Stomach smooth muscle (tissue), 2 donors: ENCODE results near the gene GOLGA6C.

Experiments
- H3K27ac ChIP-seq: one replicate; pipeline ENCODE4 v1.7.0; 2013; ENCODE audit warnings: mild to moderate bottlenecking, low read length, inconsistent platforms
- H3K27me3 ChIP-seq, 2 donors: one replicate each; pipeline ENCODE4 v1.7.0; 2013; ENCODE audit warnings: low read length in 2 of 2; ENCODE audit not compliant: insufficient read depth in 2 of 2, control insufficient read depth in 1 of 2
- H3K36me3 ChIP-seq, 2 donors: one replicate each; pipeline ENCODE4 v1.7.0; 2013; ENCODE audit warnings: low read length in 2 of 2; ENCODE audit not compliant: control insufficient read depth in 2 of 2, insufficient read depth in 2 of 2
- H3K4me1 ChIP-seq: one replicate; pipeline ENCODE4 v1.7.0; 2013; ENCODE audit warnings: low read length; ENCODE audit not compliant: control insufficient read depth, insufficient read depth
- H3K4me3 ChIP-seq, 2 donors: one replicate each; pipeline ENCODE4 v1.7.0; 2013; ENCODE audit warnings: low read length in 2 of 2
- H3K9ac ChIP-seq, 2 donors: one replicate each; pipeline ENCODE4 v1.7.0; 2013; ENCODE audit warnings: low read length in 2 of 2, mild to moderate bottlenecking in 1 of 2
- H3K9me3 ChIP-seq, 2 donors: one replicate each; pipeline ENCODE4 v1.7.0; 2013; ENCODE audit warnings: low read length in 2 of 2; ENCODE audit not compliant: control insufficient read depth in 2 of 2
- donor health status: healthy.
- donor health status: Pancreatic carcinoma.

Gene GOLGA6C

DNA sequence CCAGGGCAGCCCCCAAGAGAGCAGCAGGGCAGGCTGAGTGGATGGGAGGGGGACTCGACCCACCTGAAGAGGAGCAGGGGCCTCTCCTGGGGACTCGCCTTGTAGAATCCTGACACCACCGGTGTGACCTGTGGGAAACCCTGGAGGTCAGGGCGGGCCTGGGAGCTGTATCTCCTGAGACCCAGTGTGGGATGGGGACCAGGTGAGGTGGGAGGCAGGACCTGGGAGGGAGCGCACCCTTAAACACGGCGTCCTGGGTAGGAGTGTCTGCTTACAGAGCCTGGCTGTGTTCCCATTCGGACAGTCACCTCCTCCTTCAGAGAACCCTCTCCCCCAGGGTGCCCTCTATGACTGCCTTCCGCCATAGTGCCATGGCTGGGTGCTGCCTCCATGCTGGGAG lies 29.3 kb upstream of the GOLGA6C start:
- Histone ChIP-seq H3K4me1 (no peaks in the 10 kb centered on the region), H3K27me3 (peaks cover 0 to 6% of the 10 kb centered on the region in 2 donors), H3K36me3 (no peaks in the 10 kb centered on the region), H3K9ac (no peak overlapping the region), H3K27ac (no peak overlapping the region), H3K9me3 (no peaks in the 10 kb centered on the region), H3K4me3 (no peak overlapping the region)

DNA sequence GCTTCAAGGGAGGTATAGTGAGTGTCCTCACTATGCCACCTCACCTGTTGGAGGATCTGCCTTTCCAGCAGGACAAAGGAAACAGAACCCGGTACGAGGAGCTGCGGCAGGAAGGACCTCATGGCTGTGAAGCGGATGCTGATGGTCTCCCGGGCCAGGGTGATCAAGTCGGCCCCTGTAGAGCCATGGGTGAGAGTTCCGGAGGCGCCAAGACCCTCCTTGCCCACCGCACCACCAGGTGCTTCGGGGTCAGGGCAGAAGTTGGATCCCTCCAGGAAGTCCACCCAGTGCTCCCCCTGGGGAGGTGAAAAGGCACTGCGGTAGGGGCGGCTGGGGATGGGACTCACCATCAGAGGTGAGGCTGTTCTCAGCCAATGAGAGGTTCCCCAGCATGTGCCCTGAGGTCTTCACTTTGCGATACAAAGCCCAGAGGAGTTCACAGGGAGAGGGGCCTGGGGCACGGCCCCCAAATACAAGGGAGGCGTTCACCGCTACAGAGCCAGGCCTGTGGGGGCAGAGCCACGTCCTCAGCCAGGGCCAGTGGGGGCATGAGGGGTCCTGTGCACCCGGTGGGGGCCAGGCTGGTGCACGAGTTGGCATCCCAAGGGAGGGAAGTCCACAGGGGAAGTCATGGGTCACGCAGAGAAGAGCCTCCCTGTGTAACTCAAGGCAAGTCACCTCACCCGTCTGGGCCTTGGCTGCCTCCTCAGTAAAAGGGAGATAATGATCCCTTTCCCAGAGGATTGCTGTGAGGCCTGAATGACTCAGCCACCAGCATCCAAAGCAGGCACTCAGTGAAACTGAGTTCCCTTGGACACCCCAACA lies 28.7 kb upstream of the GOLGA6C start:
- H3K4me3 ChIP-seq = no peak overlapping the region
- no peak overlapping the region for H3K9ac ChIP-seq
- no peaks in the 10 kb centered on the region for H3K36me3 ChIP-seq
- H3K9me3 ChIP-seq = no peaks in the 10 kb centered on the region
- H3K4me1 ChIP-seq = no peaks in the 10 kb centered on the region
- H3K27me3 ChIP-seq = peaks cover 0 to 6% of the 10 kb centered on the region in 2 donors
- H3K27ac ChIP-seq = no peak overlapping the region

DNA sequence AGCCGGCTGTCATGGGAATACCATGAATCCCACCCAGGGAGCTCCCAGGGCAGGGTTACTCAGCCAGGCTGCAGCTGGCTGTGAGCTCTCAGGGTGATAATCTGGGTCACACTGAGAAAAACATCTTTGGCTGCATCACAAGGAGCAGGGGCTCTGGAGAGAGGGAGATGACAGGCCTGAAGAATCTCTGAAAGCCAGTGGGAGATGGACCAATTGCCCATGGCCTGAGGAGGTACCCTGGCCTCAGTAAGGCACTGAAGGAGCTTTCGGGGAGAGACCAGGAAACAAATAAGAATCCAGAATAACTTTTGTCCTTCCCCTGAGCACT lies 28.2 kb upstream of the GOLGA6C start:
- H3K9me3 ChIP-seq = no peaks in the 10 kb centered on the region
- no peaks in the 10 kb centered on the region for H3K4me1 ChIP-seq
- no peaks in the 10 kb centered on the region for H3K36me3 ChIP-seq
- peaks cover 0 to 6% of the 10 kb centered on the region in 2 donors for H3K27me3 ChIP-seq
- H3K9ac ChIP-seq = no peak overlapping the region
- no peak overlapping the region for H3K4me3 ChIP-seq
- no peak overlapping the region for H3K27ac ChIP-seq

DNA sequence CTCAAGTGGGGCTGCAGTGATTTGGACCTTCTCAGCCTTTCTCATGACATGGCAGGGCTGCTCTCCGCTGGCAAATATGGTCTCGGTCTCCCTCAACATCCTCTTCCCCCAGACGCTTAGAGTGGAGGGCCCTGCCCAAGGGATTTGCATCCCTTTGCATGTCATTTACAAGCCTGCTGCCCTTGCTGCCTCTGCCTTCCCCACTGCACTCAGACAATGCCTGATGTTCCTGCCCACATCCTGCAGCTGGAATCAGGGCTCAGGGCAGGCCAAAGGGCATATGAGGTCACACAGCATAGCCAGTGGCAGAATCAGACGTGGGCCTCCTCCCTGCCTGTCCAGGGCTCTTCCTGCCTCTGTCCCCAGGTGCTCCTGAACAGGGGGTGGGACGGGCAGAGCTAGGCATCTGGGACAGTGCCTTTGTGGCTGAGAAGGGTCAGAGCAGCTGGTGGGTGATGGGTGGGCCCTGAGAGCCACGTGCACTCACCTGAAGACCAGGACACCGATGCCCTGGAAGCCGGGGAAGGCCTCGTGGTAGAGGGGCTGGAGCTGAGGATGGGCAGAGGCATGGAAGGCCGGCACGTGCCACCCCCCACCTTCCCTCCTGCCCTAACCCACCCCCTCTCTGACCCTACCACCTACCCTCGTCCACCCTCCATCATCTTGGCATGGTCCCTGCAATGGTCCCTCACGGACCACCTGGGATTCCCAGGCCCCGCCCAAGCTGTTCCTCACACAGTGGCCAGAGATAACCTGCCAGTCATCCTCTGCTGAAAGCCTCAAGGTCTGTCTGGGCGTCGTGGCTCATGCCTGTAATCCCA lies 27.4 kb upstream of the GOLGA6C start:
- H3K27me3 ChIP-seq = peaks cover 1 to 12% of the 10 kb centered on the region in 2 donors
- no peaks in the 10 kb centered on the region for H3K36me3 ChIP-seq
- H3K4me1 ChIP-seq = no peaks in the 10 kb centered on the region
- H3K27ac ChIP-seq = no peak overlapping the region
- no peaks in the 10 kb centered on the region for H3K9me3 ChIP-seq
- H3K4me3 ChIP-seq = no peak overlapping the region
- H3K9ac ChIP-seq = no peak overlapping the region

DNA sequence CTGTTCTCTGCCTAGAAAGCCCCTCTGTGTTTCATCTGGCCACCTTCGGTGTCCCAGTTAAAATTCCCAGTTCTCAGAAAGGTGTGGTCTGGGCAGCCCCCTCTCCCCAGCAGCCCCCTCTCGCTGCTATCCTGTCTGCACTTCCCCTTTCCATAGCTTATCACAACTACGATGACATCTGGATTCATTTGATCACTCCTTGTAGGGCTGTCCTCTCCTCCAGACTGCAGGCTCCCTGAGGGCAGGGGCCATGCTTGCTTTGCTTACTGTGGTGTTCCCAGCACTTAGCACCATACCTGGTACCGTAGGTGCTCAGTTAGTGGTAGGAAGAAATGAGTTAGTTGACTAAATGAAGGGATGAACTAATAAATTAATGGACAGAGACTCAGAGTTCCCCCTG lies 26.3 kb upstream of the GOLGA6C start:
- H3K27ac ChIP-seq = no peak overlapping the region
- H3K9ac ChIP-seq = no peak overlapping the region
- no peaks in the 10 kb centered on the region for H3K4me1 ChIP-seq
- peaks cover 5 to 16% of the 10 kb centered on the region in 2 donors for H3K27me3 ChIP-seq
- no peaks in the 10 kb centered on the region for H3K36me3 ChIP-seq
- no peak overlapping the region for H3K4me3 ChIP-seq
- no peaks in the 10 kb centered on the region for H3K9me3 ChIP-seq

DNA sequence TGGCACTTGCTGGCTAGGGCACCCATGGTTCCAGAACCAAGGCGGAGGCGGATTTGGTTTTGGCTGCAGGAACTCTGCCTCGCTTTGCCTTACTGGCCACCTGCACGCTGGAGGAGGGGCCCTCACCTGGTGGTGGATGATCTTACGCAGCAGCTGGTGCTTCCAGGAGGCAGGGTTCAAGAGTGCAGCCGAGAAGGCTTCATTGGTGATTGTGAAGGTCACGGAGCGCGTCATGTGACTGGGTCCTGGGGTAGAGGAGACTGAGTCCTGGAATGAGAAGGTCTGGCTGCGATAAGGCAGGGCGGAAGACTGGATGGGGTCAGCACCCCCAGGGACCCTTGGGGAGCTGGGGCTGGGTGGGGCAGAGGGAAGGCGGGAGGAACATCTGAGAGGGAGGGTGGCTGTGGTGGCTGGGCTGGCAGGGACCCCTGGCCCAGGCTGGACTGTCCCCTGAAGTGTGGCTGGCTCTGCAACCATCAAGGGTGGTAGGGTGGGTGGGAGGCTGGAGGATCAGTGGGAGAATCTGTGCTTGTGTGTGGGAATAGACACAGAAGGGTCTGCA lies 25.8 kb upstream of the GOLGA6C start:
- Histone ChIP-seq H3K4me3 (no peak overlapping the region), H3K27me3 (peaks cover 5 to 19% of the 10 kb centered on the region in 2 donors), H3K27ac (no peak overlapping the region), H3K9ac (no peak overlapping the region), H3K9me3 (no peaks in the 10 kb centered on the region), H3K4me1 (no peaks in the 10 kb centered on the region), H3K36me3 (no peaks in the 10 kb centered on the region)

DNA sequence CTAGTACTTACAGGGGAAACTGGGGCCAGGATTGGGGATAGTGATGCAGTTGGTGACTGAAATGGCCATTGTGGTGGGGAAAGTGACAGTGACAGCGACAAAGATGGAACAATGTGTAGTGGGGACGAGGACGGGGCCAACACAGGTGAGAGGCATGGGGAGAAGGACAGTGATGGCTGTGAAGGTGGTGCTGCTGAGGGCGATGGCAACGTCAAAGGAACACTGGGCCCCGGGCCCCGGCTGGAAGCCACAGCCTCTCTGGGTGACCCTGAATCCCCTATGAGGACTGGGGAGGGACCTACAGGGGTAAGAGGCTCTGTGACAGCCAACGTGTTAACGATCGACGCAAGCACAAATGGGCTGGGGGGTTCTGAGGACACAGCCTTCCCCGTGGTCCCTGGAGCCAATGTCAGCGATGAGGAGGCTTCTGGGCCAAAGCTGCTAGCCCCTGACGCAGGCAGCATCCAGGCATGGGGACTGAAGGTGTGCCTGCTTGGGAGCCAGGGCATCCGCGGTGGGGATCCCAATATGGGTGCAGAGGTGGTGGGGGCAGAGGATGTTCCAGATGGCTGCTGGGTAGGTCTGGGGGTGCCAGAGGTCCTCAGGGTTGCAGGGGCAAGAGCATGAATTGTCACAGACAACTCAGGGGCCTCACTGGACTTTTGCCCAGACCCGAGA lies 25.2 kb upstream of the GOLGA6C start:
- Histone ChIP-seq H3K36me3 (no peaks in the 10 kb centered on the region), H3K27ac (no peak overlapping the region), H3K4me3 (no peak overlapping the region), H3K27me3 (peaks cover 5 to 23% of the 10 kb centered on the region in 2 donors), H3K9me3 (no peaks in the 10 kb centered on the region), H3K9ac (no peak overlapping the region), H3K4me1 (no peaks in the 10 kb centered on the region)

DNA sequence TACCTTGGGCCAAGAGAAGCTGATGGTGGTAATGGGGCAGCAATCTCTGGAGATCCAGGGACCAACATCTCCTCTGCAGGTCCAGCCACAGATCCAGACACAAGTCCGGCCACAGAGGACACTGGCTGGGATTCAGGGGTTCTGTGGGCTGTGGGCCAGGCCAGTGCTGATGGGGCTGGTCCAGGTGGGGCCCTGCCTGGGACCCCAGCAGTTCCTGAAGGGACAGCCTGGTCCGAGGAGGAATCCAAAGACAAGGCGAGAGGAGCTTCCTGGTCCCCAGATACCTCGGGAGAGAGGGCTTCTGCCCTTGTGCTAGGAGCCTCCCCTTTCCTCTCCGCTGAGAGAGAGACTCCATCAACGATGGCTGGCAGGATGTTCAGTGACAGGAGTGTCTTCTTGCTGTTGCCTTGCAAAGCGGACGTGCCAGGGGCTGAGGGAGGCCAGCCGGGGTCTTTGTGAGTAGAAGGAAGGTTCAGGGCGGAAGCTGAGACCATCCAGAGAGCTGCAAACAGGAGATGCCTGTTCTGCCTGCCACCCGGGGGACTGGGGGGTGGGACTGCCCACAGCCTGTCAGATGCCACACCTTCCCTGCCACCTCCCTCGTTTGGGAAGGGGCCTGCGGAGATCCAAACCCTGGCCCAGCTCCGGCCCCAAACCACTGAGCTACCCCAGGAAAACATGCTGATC lies 24.5 kb upstream of the GOLGA6C start:
- no peaks in the 10 kb centered on the region for H3K4me1 ChIP-seq
- no peaks in the 10 kb centered on the region for H3K9me3 ChIP-seq
- H3K36me3 ChIP-seq = no peaks in the 10 kb centered on the region
- H3K4me3 ChIP-seq = no peak overlapping the region
- H3K27me3 ChIP-seq = peaks cover 5 to 25% of the 10 kb centered on the region in 2 donors
- no peak overlapping the region for H3K27ac ChIP-seq
- no peak overlapping the region for H3K9ac ChIP-seq

DNA sequence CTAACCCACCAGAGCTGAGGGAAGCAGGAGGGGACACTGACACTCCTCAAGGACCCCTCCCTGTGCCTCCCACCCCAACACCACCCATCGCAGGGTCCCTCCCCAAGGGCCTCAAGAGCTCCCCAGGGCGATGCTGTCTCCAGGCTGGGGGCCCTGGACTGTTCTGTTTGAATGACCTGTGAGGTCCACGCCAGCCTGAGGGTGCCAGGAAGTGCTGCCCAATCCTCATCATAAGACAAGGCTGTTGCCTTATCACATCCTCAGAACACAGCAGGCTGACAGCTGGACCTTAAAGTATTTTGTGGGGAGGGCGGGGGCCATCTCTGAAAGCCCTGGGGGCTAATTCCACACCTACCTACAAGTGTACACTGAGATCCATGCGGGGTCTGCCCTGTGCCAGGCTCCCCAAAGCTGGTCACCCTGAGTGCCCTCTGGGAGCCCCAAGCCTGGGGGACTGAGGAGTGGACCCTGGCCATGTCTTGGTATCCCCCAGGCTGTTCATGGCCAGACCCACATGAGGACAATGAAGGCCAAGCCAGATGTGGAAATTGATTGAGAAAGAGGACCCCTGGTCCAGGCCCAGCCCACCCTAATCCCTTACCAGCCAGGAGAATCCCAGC lies 23.8 kb upstream of the GOLGA6C start:
- Histone ChIP-seq H3K4me3 (no peak overlapping the region), H3K27ac (no peak overlapping the region), H3K9me3 (no peaks in the 10 kb centered on the region), H3K27me3 (peaks cover 5 to 25% of the 10 kb centered on the region in 2 donors), H3K4me1 (no peaks in the 10 kb centered on the region), H3K36me3 (no peaks in the 10 kb centered on the region), H3K9ac (no peak overlapping the region)
